OCI-M2 (cell line): ENCODE measurements around the gene NFATC2.

Experiments used
- DNase-seq: peaks from one replicate; lab custom pipeline; 2025; ENCODE audit not compliant: unreplicated experiment; lab: John Stamatoyannopoulos, UW

NFATC2 gene

DNA sequence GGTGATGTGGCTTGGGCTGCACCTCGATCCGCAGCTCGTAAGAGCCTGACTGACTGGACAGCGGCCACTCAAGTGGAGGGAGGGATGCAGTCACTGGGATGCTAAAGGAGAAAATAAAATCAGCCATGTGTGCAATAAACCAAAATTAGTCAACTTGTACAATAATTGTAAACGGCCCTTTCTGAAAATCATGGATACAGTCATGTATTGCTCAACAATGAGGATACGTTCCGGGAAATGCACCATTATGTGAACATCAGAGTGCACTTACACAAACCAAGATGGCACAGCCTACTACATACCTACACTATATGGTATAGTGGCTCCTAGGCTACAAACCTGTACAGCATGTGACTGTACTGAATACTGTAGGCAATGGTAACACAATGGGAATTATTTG, 25.7 kb downstream of the NFATC2 start:
- no peak for DNase-seq

DNA sequence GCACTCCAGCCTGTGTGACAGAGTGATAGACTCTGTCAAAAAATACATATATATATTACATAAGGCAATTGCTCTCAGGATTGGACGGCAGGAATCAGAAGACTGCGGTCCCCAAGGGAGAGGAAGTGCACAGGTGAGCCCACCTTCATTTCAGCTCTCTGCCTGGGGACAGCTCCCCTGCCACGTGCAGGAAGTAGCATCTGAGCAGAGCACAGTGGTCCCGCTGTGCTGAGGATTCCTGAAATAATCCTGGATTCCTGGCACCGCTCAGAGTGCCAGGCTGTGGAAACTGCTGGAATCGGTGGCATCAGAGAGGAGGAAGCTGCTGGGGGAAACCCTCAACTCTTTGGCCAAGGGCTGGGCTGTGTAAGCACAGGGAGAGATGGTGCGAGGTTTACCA, 27.7 kb downstream of the NFATC2 start:
- DNase-seq, result no peak

DNA sequence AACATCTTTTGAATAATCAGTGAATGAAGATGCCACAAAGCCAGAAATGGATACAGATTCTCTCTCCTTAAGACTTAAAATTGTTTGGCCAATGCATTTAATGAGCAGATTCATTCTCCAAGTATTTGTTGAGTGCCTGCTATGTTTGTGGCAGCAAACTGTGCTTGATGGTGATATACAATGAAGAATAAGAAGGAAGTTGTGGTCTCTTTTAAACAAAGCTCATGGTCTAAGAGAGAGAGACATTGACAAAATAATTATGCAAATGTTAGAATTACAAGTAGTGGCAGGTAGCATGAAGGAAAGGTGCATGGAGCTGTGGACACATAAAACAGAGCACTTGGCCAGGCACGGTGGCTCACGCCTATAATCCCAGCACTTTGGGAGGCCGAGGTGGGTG, 28.3 kb downstream of the NFATC2 start:
- no peak for DNase-seq

DNA sequence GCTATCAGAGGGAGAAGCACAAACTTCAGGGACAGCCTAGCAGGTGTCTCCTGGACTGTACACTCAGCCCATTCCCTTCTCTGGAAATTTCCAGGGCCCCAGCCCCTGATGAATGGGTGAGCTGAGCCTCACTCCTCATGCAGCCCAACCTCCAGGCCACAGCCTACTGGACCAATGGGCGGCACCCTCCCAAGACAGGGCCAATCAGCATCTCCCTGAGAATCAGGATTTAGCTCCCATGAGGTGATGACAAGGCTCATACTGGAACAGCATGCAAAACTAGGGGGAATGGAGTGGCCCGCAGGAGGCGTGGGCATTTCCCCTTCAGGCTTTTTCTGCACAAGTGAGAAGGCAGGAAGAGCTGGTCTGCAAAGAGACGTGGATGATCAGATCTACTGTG, 29.0 kb downstream of the NFATC2 start:
- DNase-seq, result no peak

DNA sequence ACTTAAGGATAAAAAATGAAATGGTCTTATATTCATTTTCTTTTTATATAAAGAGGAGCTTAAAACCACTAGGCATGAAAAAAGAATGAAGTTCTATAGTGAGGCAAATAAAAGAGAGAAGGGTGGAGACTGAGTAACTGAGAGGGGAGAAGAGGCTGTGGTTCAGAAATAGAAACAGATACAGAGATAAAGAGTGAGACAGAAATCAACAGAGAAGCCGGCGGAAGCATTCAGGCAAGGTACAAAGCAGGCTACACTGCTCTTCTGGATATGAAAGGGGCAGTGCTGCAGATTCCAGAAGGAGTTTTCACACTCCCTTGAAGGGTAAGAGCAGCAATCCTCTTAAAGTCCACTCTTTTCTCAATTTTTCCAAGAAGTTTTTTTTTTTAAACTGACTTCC, 29.9 kb downstream of the NFATC2 start:
- no peak for DNase-seq

DNA sequence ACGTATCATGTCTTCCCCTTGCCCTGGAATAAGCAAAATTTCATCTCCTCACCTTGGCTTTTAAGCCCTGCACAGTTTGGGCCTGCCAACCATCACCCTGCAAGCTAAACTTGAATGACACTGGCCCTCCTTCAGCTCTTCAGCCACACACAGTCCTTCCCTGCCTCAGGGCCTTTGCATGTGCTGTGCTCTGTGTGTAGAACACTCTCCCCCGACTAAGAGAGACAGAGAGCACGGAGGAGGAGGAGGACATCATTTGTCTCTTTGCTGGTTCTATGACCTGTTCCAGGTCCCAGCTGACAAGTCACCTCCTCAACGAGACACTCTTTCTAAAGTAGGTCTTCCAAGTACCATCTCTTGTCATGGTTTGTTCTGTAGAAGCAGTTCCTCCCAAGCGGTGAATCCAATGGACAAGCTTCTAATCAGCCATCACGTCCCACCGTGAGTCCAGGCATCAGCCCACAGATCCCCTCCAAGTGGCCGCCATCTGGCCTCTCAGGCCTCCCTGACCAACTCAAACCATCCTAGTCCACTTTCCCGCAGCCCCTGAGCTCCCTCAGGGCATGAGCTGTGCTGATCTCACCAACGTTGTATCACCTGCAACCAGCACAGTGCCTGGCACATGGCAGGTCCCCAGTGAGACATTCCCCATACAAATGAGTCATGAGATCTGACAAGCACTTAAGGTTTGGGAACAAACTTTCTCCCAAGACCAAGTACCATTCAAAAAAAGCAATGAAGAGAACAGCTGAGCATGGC, 30.5 kb downstream of the NFATC2 start:
- no peak for DNase-seq

DNA sequence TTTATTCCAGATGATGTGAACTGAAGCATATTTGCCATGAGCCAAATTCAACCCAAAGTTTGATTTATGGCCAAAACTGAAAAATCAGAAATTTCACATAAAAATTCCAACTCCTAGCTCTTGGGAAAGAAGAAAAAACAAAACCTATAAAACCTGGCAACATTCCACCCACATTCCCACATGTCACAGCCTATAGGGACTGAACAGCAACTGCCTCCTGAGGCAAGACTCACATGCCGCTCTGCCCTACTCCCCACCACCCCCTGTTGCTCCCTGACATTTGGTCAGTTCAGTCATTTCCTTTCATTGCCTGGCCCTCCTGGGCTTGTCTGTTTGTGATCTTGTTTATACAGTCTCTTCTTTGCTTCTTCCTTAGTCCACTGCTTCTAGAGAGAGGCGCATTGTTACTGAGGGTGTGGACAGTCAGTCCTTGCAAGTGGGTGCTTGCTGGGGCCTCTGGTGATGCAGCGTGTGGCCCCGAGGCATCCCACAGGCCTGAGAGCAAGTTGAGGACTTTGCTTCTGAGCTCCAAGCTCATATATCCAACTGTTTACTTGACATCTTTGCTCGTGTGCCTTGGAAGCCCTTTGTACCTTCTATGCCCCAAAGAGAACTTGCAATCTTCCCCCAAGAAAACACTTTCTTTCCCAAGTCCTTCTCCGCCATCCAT, 31.4 kb downstream of the NFATC2 start:
- DNase-seq, result no peak

DNA sequence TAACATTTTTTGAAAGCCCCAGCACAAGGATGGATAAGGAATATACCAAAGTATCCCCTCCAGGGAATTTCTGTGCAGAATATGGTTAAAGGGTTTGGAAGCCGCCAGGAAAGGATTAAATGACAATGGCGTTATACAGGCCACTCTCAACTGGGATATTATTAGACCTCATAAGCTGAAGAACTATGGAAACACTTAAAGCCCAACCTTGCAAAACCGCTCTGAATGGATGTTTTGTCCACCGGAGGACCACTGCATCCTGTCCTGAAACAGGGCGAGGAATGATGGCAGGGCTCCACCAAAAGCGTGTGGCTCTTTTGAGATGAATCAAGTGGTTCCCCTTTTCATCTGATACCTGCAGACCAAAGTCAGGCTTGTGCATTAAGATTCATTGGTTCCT, 32.4 kb downstream of the NFATC2 start:
- DNase-seq, result no peak

DNA sequence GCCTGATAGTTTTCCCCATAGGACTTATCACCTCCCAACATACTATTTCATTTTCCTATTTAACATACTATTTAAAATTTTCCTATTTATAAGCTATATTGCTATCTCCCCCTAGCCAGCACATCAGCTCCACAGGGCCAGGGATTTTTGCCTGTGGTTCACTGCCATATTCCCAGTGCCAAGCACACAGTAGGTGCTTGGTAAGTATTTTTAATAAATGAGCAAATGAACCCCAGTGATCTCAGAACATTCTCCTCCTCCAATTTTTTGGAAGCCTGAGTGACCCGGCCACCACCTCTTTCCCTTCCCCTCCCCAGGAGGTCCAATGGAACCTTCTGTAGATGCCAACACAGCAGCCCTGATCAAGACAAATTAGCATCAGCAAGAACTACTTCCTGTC, 33.3 kb downstream of the NFATC2 start:
- DNase-seq, result no peak

DNA sequence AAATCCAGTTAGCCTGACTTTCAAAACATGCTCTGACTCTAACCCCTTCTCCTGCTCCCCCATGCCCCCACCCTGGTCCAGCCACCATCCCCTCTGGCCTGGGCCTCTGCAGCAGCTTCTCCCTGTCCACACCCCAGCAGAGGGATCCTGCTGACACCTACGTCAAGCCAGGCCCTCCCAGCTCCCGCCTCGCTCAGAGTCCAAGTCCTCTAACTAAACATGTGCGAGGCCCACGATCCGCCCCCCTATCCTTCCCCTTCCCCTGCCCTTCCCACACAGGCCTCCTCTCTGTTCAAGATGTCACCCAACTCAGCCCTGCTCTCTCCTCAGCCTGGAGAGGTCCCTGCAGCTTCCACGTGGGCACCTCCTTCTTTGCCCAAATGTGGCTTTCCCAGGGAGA, 33.7 kb downstream of the NFATC2 start:
- no peak for DNase-seq

DNA sequence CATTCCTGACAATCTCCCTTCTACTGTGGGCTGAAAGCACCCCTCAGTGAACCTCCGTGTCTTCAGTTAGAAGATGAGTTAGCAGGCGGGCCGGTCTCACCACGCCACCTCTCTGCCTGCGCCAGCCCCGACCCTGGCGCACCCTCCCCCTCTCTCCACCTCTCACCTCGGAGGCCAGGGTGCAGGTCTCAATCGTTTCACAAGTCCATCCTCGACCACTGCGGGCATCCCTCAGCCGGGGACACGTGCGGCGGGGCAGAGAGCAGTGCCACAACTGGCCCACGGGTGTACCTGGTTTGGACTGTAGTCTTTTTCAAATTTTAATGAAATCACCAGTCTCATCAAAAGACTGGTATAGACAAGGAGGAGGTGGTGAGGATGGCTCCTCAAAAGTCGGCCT, 34.4 kb downstream of the NFATC2 start:
- DNase-seq, result no peak

DNA sequence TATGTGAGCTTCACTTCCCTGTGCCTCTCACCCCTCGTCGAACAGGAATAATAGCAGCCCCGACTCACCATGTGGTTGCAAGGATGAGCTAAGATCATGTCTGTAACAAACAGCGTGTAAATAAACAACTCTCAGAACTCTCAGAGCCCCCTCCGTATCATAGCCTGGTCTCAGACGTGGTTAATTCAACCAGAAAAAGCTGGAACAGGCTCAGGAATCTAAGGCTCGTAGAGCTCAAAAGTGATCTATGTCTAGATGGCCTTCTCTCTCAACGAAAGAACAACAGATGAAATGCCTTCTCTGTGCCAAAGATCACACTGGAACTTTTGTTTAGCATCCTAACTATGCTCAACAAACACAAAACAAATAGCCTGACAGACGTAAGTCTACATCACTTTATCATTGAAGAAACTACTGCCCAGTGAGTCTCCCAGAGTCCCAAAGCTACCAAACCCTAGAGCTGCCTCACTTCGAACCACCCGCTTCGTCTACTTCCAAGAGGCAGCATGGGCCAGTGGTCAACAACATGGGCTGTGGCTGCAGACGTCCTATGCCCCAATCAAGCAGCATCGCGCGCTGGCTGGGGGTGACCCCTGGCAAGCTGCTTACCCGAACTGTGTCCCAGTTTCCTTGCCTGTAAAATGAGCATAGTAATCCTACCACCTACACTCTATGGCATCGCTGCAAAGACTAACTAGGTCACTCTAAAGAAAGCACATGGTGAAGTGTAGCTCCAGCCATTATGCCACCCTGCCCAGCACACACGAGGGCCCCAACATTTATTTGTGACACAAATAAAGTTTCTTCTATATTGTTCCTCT, 35.1 kb downstream of the NFATC2 start:
- no peak for DNase-seq

DNA sequence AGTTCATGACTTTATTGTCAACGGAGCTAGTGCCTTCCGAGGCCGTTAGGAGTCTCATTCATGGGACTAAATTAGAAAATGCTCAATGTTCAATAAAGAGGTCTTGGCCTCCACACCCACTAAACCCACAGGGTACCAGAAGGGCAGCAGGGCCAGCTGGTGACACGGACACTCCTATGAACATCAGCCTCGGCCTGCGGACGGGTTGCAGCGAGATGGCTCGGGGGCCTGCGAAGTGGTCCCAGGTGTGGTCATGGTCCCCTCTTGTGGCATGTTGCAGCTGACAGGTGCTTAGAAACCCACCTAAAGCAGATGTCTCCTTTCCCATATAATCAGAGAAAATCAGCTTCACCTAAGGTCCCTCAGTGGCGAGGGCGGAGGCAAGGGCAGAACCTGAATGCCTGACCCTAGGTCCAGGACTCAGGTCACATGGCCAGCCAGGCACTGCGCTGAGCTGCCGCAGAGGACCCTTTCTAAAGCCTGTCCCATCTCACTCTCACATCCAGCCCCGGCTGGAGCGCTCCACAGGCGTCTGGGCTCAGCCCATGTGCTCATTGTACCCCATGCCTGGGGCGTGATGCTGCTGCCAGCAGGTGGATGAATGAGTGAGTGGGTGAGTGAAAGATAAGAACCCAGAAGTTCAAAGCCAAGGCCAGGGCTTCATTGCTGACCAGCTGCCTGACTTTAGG, 35.8 kb downstream of the NFATC2 start:
- DNase-seq, result no peak

DNA sequence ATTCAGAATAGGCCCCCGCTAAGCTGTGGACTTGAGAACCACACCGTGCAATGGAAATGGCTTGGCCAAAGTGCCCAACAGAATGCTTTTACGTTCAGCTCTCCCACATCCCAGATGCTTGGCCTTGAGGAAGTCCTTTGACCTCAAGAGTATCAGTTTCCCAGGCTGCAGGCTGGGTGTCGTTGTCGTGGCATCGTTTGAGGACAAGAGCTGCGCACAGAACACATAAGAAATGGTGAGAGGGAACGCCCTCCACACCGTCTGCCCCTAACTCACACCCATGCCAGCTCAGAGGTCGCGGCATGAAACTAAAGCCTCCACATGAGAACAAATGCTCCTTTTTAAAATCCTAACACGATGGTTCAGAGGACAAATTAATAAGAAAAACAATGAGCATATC, 37.0 kb downstream of the NFATC2 start:
- no peak for DNase-seq

DNA sequence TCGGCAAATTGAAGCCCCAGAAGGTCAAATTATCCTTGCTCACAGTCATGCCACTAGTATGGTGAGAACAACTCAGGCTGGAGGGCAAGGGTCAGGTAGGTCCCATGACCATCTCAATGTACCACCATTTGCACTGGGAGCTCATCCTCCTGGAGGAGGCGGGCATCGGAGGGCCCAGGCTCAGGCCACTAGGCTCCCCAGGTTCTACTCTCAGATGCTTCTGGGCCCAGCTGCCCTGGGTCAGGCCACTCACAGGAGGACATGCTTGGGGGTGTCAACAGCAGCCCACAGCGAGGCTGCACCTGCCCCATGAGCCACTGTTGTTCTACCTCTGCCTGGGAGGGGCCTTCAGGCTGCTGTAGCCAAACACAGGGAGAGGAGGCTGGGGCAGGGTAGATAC, 39.1 kb downstream of the NFATC2 start:
- DNase-seq, result no peak

DNA sequence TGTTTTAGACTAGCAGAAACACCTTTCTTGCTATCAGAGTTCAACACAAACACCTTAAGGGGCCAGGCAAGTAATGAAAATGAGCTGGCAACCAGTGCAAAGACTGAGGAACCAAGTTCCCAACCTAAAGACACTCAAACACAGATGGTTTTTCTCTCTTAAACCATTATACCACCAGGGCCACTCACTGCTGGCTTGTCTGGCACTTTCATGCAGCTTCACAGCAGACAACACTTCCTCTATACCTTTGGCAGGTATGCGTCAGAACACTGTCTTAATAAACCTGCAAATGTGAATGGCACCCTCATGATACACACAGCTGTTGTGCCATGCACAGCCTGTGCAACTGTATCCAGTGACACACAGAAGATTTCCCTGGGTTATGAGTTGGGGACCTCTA, 41.6 kb downstream of the NFATC2 start:
- DNase-seq, result no peak

DNA sequence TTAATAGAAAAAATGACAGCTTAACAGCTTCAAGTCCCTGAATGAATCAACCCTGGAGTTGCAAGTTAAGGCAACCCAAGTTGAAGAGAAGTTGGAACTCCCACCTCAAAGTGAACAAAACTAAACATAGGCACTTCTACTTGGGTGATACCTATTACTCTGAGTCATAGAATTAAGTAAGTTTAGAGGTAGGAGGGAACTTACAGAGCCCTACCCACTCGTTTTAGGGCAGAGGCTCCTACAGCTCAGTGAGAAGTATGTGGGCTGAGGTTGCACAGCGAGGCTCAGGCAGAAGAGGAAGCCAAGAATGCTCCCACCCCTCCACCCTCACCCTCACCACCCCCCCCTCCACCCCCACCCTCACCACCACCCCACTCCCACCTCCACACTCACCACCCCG, 42.2 kb downstream of the NFATC2 start:
- no peak for DNase-seq

DNA sequence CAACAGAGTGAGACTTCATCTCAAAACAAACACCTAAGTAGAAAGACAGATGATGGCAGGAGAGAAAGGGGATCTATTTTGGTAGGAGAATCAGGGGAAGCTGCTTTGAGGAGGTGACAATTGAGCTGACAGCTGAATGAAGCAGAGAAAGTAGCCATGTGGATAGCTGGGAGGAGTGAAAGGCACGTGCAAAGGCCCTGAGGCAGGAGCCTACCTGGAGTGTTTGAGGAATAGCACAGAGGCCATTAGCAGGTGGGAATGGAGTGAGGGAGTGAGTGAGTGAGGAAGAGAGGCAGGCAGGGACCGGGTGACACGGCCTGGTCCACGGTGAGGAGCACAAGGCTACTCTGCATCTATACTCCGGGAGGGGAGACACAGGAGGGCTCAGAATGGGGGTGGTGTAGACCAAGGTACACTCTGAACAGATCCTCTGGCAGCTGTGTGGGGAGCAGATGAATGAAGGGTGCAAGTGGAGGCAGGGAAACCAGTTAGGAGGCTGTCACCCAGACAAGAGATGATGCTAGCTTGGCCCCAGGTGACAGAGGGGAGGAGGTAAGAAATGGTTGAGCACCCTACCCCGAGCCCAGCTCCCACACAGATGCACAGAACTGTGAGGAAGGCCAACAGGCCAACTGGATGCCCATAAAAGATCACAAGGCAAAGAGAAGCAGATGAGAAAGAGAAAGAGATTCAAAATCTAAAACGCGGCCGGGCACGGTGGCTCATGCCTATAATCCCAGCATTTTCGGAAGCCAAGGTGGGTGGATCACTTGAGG, 43.6 kb downstream of the NFATC2 start:
- DNase-seq, result no peak

DNA sequence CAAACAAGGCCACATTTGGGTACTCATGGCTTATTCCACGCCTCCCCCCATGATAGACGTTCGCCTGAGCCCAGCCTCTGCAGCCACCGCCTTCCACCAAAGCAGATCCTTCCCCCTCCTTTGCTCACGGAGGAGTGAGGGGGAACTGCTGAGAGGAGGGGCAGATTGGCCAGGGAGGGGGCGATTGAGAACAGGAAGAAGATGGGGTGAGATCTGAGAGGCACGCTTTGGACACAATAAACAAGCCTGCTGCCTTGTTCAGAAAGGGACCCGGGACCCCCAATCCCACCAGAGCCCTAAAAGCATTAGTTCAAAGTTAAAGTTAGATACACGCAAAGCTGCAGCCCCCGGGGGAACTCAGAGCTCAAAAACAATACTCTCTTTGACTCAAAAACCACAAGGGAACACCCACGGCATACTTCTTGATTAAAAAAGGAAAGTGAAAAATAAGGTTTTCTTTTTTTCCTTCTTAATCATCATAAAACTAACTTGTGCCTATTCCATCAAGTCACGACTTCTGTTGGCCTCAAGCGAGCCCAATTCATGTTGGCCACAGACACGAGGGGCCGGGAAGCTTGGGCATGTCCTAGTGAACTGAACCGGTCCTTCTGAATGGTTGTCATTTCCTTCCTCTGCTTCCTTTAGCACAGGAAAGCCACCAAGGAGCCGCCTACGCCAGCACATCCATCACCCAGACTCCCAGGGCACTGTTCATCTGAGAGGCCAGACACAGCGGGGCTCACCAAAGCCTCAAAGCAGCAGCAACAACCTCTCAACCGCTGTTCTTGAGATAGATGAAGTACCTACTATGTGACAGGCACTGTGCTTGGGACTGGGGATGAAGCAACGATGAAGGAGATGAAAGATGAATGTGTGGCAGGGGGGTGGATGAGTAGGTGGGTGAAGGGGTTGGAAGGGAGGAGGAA, 44.7 kb downstream of the NFATC2 start:
- DNase-seq, result no peak

DNA sequence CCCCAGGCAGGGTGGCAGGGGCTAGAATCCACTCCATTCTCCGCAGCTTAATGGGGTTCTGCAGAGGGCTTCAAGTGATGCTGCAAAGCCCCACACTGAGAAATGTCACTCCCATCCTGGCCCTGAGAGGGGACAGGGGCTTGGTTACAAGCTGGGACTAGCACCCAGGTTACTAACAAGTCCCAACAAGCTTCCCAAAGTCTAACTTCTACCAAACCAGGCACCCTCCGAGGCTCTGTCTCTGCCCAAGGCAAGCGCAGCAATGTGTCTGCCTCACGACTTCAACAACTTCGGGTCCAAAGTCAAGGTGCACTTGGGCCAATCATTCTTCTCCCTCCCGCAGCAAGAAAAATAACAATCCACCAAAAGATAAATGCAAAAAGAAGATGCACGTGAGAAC, 45.6 kb downstream of the NFATC2 start:
- no peak for DNase-seq
